Stomach smooth muscle (tissue), 2 donors: ENCODE data around the gene LRRC75B.

Experiments used
- H3K27ac ChIP-seq: one replicate; pipeline ENCODE4 v1.7.0; 2013; ENCODE audit warnings: mild to moderate bottlenecking, low read length, inconsistent platforms
- H3K27me3 ChIP-seq, 2 donors: one replicate each; pipeline ENCODE4 v1.7.0; 2013; ENCODE audit warnings: low read length in 2 of 2; ENCODE audit not compliant: insufficient read depth in 2 of 2, control insufficient read depth in 1 of 2
- H3K36me3 ChIP-seq, 2 donors: one replicate each; pipeline ENCODE4 v1.7.0; 2013; ENCODE audit warnings: low read length in 2 of 2; ENCODE audit not compliant: control insufficient read depth in 2 of 2, insufficient read depth in 2 of 2
- H3K4me1 ChIP-seq: one replicate; pipeline ENCODE4 v1.7.0; 2013; ENCODE audit warnings: low read length; ENCODE audit not compliant: control insufficient read depth, insufficient read depth
- H3K4me3 ChIP-seq, 2 donors: one replicate each; pipeline ENCODE4 v1.7.0; 2013; ENCODE audit warnings: low read length in 2 of 2
- H3K9ac ChIP-seq, 2 donors: one replicate each; pipeline ENCODE4 v1.7.0; 2013; ENCODE audit warnings: low read length in 2 of 2, mild to moderate bottlenecking in 1 of 2
- H3K9me3 ChIP-seq, 2 donors: one replicate each; pipeline ENCODE4 v1.7.0; 2013; ENCODE audit warnings: low read length in 2 of 2; ENCODE audit not compliant: control insufficient read depth in 2 of 2
- donor health status: healthy.
- donor health status: Pancreatic carcinoma.

Gene LRRC75B

GRCh38 chr22:24550902-24551435 lies 41.9 kb downstream of the LRRC75B start:
- Histone ChIP-seq H3K9me3 (no peaks in the 10 kb centered on the region), H3K27ac (no peak overlapping the region), H3K9ac (no peak overlapping the region), H3K4me3 (no peak overlapping the region), H3K27me3 (no peaks in the 10 kb centered on the region), H3K36me3 (peaks cover 24% of the 10 kb centered on the region in 2 donors), H3K4me1 (peaks cover 37% of the 10 kb centered on the region)

- Histone ChIP-seq H3K9me3 (no peaks in the 10 kb centered on the region), H3K4me1 (peaks cover 42% of the 10 kb centered on the region), H3K27ac (no peak overlapping the region), H3K4me3 (no peak overlapping the region), H3K36me3 (peaks cover 24% of the 10 kb centered on the region in 2 donors), H3K9ac (no peak overlapping the region), H3K27me3 (no peaks in the 10 kb centered on the region)
Observed at GRCh38 chr22:24550028-24550901, 42.6 kb downstream of the LRRC75B start.

GRCh38 chr22:24548812-24549211 lies 44.1 kb downstream of the LRRC75B start:
- H3K9me3 ChIP-seq, result no peaks in the 10 kb centered on the region
- H3K27ac ChIP-seq, result no peak overlapping the region
- peaks cover 47% of the 10 kb centered on the region for H3K4me1 ChIP-seq
- H3K27me3 ChIP-seq, result no peaks in the 10 kb centered on the region
- H3K36me3 ChIP-seq, result peaks cover 28 to 29% of the 10 kb centered on the region in 2 donors
- H3K4me3 ChIP-seq, result no peak overlapping the region
- H3K9ac ChIP-seq, result no peak overlapping the region

GRCh38 chr22:24543679-24544243 lies 49.1 kb downstream of the LRRC75B start:
- no peaks in the 10 kb centered on the region for H3K27me3 ChIP-seq
- peaks cover 57 to 64% of the 10 kb centered on the region in 2 donors for H3K36me3 ChIP-seq
- H3K9ac ChIP-seq, result no peak overlapping the region
- no peak overlapping the region for H3K4me3 ChIP-seq
- peak overlapping the region; percentile 67 for H3K27ac ChIP-seq
- H3K9me3 ChIP-seq, result no peaks in the 10 kb centered on the region
- peaks cover 32% of the 10 kb centered on the region for H3K4me1 ChIP-seq

GRCh38 chr22:24543185-24543601 lies 49.7 kb downstream of the LRRC75B start:
- Histone ChIP-seq H3K36me3 (peaks cover 54 to 62% of the 10 kb centered on the region in 2 donors), H3K4me3 (no peak overlapping the region), H3K4me1 (peaks cover 31% of the 10 kb centered on the region), H3K27ac (peak overlapping the region; percentile 49), H3K27me3 (no peaks in the 10 kb centered on the region), H3K9ac (peak overlapping the region in 1 of 2 donors; percentile 36), H3K9me3 (no peaks in the 10 kb centered on the region)

GRCh38 chr22:24542641-24543040 lies 50.2 kb downstream of the LRRC75B start:
- Histone ChIP-seq H3K27ac (peak overlapping the region; percentile 49), H3K9ac (peak overlapping the region in 1 of 2 donors; percentile 36), H3K4me3 (no peak overlapping the region), H3K9me3 (no peaks in the 10 kb centered on the region), H3K36me3 (peaks cover 49 to 56% of the 10 kb centered on the region in 2 donors), H3K4me1 (peaks cover 31% of the 10 kb centered on the region), H3K27me3 (no peaks in the 10 kb centered on the region)

- H3K4me3 ChIP-seq, result no peak overlapping the region
- peaks cover 41 to 49% of the 10 kb centered on the region in 2 donors for H3K36me3 ChIP-seq
- H3K9me3 ChIP-seq, result no peaks in the 10 kb centered on the region
- peaks cover 31% of the 10 kb centered on the region for H3K4me1 ChIP-seq
- no peak overlapping the region for H3K9ac ChIP-seq
- H3K27ac ChIP-seq, result peak overlapping the region; percentile 49
- H3K27me3 ChIP-seq, result no peaks in the 10 kb centered on the region
Observed at GRCh38 chr22:24541681-24542515, 51.0 kb downstream of the LRRC75B start.

- H3K36me3 ChIP-seq, result peaks cover 35 to 43% of the 10 kb centered on the region in 2 donors
- H3K4me1 ChIP-seq, result peaks cover 29% of the 10 kb centered on the region
- no peak overlapping the region for H3K4me3 ChIP-seq
- no peak overlapping the region for H3K9ac ChIP-seq
- H3K27me3 ChIP-seq, result no peaks in the 10 kb centered on the region
- no peaks in the 10 kb centered on the region for H3K9me3 ChIP-seq
- H3K27ac ChIP-seq, result no peak overlapping the region
Observed at GRCh38 chr22:24540470-24540869, 52.4 kb downstream of the LRRC75B start.

GRCh38 chr22:24536089-24536488 lies 56.8 kb downstream of the LRRC75B start:
- H3K4me1 ChIP-seq, result no peaks in the 10 kb centered on the region
- H3K9ac ChIP-seq, result no peak overlapping the region
- H3K36me3 ChIP-seq, result peaks cover 12 to 14% of the 10 kb centered on the region in 2 donors
- no peak overlapping the region for H3K4me3 ChIP-seq
- no peak overlapping the region for H3K27ac ChIP-seq
- no peaks in the 10 kb centered on the region for H3K9me3 ChIP-seq
- H3K27me3 ChIP-seq, result no peaks in the 10 kb centered on the region
